CD4-positive, alpha-beta T cell treated with Interleukin-12 subunit alpha and Interleukin-12 subunit beta, for 1 hour (primary cell): ENCODE measurements around the gene ETV4.

ENCODE experiments used
- DNase-seq: peaks from one replicate; pipeline ENCODE4 v3.0.0-alpha.2; 2020

Gene ETV4

GRCh38 chr17:43572368-43572980 is 26.3 kb upstream of the ETV4 start:
- DNase-seq: no peak

- no peak for DNase-seq
Measured at GRCh38 chr17:43570518-43570928, 24.4 kb upstream of the ETV4 start.

- DNase-seq: no peak
Measured at GRCh38 chr17:43568506-43569082, 22.5 kb upstream of the ETV4 start.

GRCh38 chr17:43563600-43564594 is 17.8 kb upstream of the ETV4 start:
- no peak for DNase-seq

GRCh38 chr17:43562679-43563599 is 16.8 kb upstream of the ETV4 start:
- no peak for DNase-seq

- no peak for DNase-seq
Measured at GRCh38 chr17:43560461-43561427, 14.6 kb upstream of the ETV4 start.

- no peak for DNase-seq
Measured at GRCh38 chr17:43559161-43559816, 13.1 kb upstream of the ETV4 start.

- no peak for DNase-seq
Measured at GRCh38 chr17:43558805-43559160, 12.6 kb upstream of the ETV4 start.

- DNase-seq: peak; percentile 20
Measured at GRCh38 chr17:43556292-43556691, 10.2 kb upstream of the ETV4 start.

GRCh38 chr17:43554857-43555256 is 8.7 kb upstream of the ETV4 start:
- no peak for DNase-seq

- no peak for DNase-seq
Measured at GRCh38 chr17:43553573-43553972, 7.4 kb upstream of the ETV4 start.

GRCh38 chr17:43552229-43552837 is 6.2 kb upstream of the ETV4 start:
- DNase-seq: no peak

GRCh38 chr17:43550754-43551153 is 4.6 kb upstream of the ETV4 start:
- DNase-seq: no peak

GRCh38 chr17:43549496-43549895 is 3.4 kb upstream of the ETV4 start:
- DNase-seq: no peak

- no peak for DNase-seq
Measured at GRCh38 chr17:43548689-43549379, 2.7 kb upstream of the ETV4 start.

GRCh38 chr17:43547659-43548256 is 1.6 kb upstream of the ETV4 start:
- no peak for DNase-seq

GRCh38 chr17:43547189-43547550 is 1.0 kb upstream of the ETV4 start:
- DNase-seq: no peak

- DNase-seq: peak; percentile 16
Measured at GRCh38 chr17:43545383-43545632, 832 bp downstream of the ETV4 start.

GRCh38 chr17:43543771-43544575 is 2.2 kb downstream of the ETV4 start:
- no peak for DNase-seq
